Transverse colon (tissue), 3 donors: Measurements from ENCODE around the gene RALGDS.

ENCODE experiments used
- CTCF ChIP-seq, 5 experiments: fragments of 200-600 bp in 3 of 5; fragments of 450-650 bp in 2 of 5; sonication (generic) in 3 of 5; IDR thresholded peaks; 1 replicate in 2 of 5; 2 replicates in 3 of 5; pipeline ENCODE4 v1.5.1; 2016 to 2017; ENCODE audit warnings: antibody characterized with exemption in 5 of 5, inconsistent platforms in 3 of 5, mild to moderate bottlenecking in 2 of 5, moderate library complexity in 1 of 5
- POLR2A ChIP-seq: fragments of 450-650 bp; IDR thresholded peaks from one replicate; pipeline ENCODE4 v1.6.1; 2016; ENCODE audit warnings: antibody characterized with exemption, mild to moderate bottlenecking, moderate library complexity

- TF ChIP-seq CTCF (IDR thresholded peaks at IDR 0.05) (no peak), POLR2A (no peak)
Observed at GRCh38 chr9:133155156-133155555, 34.1 kb upstream of the RALGDS start.
